ENCODE data around the gene OPA3.
A peak's percentile ranks its signal among the peaks of the same experiment; 100 is the strongest.

DNA sequence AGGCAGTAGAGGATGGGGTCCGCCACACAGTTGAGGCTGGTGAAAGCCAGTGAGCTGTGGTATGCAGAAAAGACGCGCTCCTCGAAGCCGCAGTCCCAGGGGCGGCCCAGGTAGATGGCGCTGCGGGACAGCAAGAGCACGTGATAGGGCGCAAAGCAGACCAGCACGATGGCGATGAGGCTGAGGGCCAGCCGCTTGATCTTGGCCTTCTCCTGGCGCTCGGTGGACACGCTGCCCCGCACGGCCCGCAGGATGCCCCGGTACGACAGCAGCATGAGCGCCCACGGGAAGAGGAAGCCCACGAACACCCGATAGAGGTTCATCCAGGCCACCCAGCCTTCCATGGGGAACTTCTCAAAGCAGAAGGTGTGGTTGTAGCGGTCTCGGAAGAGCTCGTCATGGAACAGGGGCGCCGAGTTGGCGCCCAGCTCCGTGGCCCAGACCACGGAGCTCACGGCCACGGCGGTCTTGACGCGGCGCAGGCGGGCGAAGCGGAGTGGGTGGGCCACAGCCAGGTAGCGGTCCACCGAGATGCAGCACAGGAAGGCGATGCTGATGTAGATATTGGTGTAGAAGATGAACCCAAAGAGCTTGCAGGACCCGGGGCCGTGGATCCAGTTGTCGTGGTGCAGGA lies 6.5 kb upstream of the OPA3 start:
- peak in 1 of 3 donors; percentile 53 for TF ChIP-seq POLR2AphosphoS5 (IDR thresholded peaks at IDR 0.05)
- TF ChIP-seq, protein P1, sequence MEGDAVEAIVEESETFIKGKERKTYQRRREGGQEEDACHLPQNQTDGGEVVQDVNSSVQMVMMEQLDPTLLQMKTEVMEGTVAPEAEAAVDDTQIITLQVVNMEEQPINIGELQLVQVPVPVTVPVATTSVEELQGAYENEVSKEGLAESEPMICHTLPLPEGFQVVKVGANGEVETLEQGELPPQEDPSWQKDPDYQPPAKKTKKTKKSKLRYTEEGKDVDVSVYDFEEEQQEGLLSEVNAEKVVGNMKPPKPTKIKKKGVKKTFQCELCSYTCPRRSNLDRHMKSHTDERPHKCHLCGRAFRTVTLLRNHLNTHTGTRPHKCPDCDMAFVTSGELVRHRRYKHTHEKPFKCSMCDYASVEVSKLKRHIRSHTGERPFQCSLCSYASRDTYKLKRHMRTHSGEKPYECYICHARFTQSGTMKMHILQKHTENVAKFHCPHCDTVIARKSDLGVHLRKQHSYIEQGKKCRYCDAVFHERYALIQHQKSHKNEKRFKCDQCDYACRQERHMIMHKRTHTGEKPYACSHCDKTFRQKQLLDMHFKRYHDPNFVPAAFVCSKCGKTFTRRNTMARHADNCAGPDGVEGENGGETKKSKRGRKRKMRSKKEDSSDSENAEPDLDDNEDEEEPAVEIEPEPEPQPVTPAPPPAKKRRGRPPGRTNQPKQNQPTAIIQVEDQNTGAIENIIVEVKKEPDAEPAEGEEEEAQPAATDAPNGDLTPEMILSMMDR (IDR thresholded peaks at IDR 0.05 in 8 of 11, conservative IDR thresholded peaks at IDR 0.05 in 3 of 11): peak in 7 of 11 experiments; percentile 13 to 44 (median 29)

All from spleen (tissue), 7 donors.